Lung (tissue), 13 donors: ENCODE results near the gene LSM10. TPM values are rescaled to one million over a fixed set of nuclear protein-coding genes. Genes with fewer than 3 reads are reported as not detected.

ENCODE experiments used
- ATAC-seq: fragments of 200-7000 bp; cut with Tn5 transposase; one replicate; pipeline ENCODE4 v1.9.1; 2020; ENCODE audit warnings: moderate number of reproducible peaks; ENCODE audit not compliant: insufficient read depth, low FRiP score
- DNase-seq, 3 donors: peaks; one replicate each; pipeline ENCODE4 v3.0.0-alpha.2; 2013 to 2017
- H3K27ac ChIP-seq, 2 donors: one replicate each; pipeline ENCODE4 v1.5.1; 2013; ENCODE audit warnings: mild to moderate bottlenecking in 2 of 2, moderate library complexity in 2 of 2, control low read depth in 1 of 2, inconsistent platforms in 1 of 2, low read depth in 1 of 2, low read length in 1 of 2
- H3K27me3 ChIP-seq, 3 donors: one replicate each; pipeline ENCODE4 v1.5.1; 2013; ENCODE audit warnings: low read length in 2 of 3; ENCODE audit not compliant: control insufficient read depth in 3 of 3, insufficient read depth in 3 of 3
- H3K36me3 ChIP-seq, 4 donors: one replicate each; pipeline ENCODE4 v1.5.1; 2013; ENCODE audit warnings: low read length in 4 of 4, mild to moderate bottlenecking in 1 of 4, moderate library complexity in 1 of 4; ENCODE audit not compliant: control insufficient read depth in 4 of 4, insufficient read depth in 4 of 4
- H3K4me1 ChIP-seq, 5 donors: one replicate each; pipeline ENCODE4 v1.5.1; 2013; ENCODE audit warnings: low read length in 5 of 5, mild to moderate bottlenecking in 2 of 5, moderate library complexity in 1 of 5; ENCODE audit not compliant: control insufficient read depth in 5 of 5, insufficient read depth in 5 of 5
- H3K4me3 ChIP-seq: one replicate; pipeline ENCODE4 v1.5.1; 2013; ENCODE audit warnings: mild to moderate bottlenecking, control low read depth, moderate library complexity
- H3K9ac ChIP-seq, 2 donors: one replicate each; pipeline ENCODE4 v1.5.1; 2013; ENCODE audit warnings: low read length in 2 of 2, control low read depth in 1 of 2; ENCODE audit not compliant: insufficient read depth in 1 of 2
- H3K9me3 ChIP-seq, 4 donors: one replicate each; pipeline ENCODE4 v1.5.1; 2013; ENCODE audit warnings: low read length in 3 of 4, mild to moderate bottlenecking in 1 of 4, moderate library complexity in 1 of 4; ENCODE audit not compliant: control insufficient read depth in 4 of 4, insufficient read depth in 3 of 4
- CTCF ChIP-seq: IDR thresholded peaks from 2 replicates; pipeline ENCODE4 v1.5.1; 2012; ENCODE audit warnings: mild to moderate bottlenecking; ENCODE audit errors: control extremely low read depth, extremely low read depth
- WGBS, 2 donors: extraction: QIAGEN DNeasy Blood & Tissue Kit; methylation state at CpG; one replicate each; pipeline ENCODE4 v1.1.7; 2013; 5-methylcytosine and 5-hydroxymethylcytosine counted together
- polyA plus RNA-seq, 2 donors: library from polyadenylated mRNA; stranded (reverse); fragments of 200-250 nt; gene quantifications; one replicate each; pipeline ENCODE4 v1.2.1, GENCODE V29; 2013
- small RNA-seq: library from RNA; depleted of rRNA; stranded (forward); fragments of <200 nt; gene quantifications from one replicate; pipeline ENCODE3, GENCODE V24; 2014; ENCODE audit warnings: low replicate concordance
- total RNA-seq, 2 donors: library from RNA; depleted of rRNA in 1 of 2; stranded (reverse); fragments of >200 nt in 1 of 2; gene quantifications; one replicate each; pipeline ENCODE4 v1.2.1, GENCODE V29; 2014 to 2021
- donor health status: control.
- donor health status: control.
- donor health status: Bipolar disorder and iron deficiency.
- donor health status: healthy.
- donor health status: DM: yes; HTN: yes; CAD: no.

The LSM10 gene
- total and polyA plus RNA-seq, 4 donors = 10.7 to 70.6 (median 44.8) TPM

GRCh38 chr1:36345353-36345752, 52.4 kb downstream of the LSM10 start:
- TF ChIP-seq CTCF = no peak
- H3K27me3 ChIP-seq = no peaks in the 10 kb centered on the region
- H3K4me3 ChIP-seq = no peak overlapping the region
- no peak overlapping the region for H3K27ac ChIP-seq
- no peak overlapping the region for H3K9ac ChIP-seq
- no peaks in the 10 kb centered on the region for H3K9me3 ChIP-seq
- peaks cover 0 to 6% (median 3%) of the 10 kb centered on the region in 5 donors for H3K4me1 ChIP-seq
- WGBS, 2 donors = 93 to 95% methylated on average over 7 of the region's 7 CpGs
- DNase-seq (no peak), ATAC-seq (no peak)
- peaks cover 8 to 71% (median 18%) of the 10 kb centered on the region in 4 donors for H3K36me3 ChIP-seq

GRCh38 chr1:36344395-36344680, 53.4 kb downstream of the LSM10 start:
- H3K9me3 ChIP-seq = no peaks in the 10 kb centered on the region
- H3K36me3 ChIP-seq = peaks cover 8 to 68% (median 18%) of the 10 kb centered on the region in 4 donors
- no peak overlapping the region for H3K4me3 ChIP-seq
- H3K4me1 ChIP-seq = no peaks in the 10 kb centered on the region
- H3K27ac ChIP-seq = no peak overlapping the region
- WGBS, 2 donors = 93 to 95% methylated on average over 8 of the region's 8 CpGs
- H3K9ac ChIP-seq = no peak overlapping the region
- TF ChIP-seq CTCF = no peak
- no peak for ATAC-seq
- H3K27me3 ChIP-seq = no peaks in the 10 kb centered on the region
- DNase-seq = no peak

- WGBS, 2 donors = 92% methylated on average over 23 to 24 of the region's 24 CpGs
- ATAC-seq (no peak), DNase-seq (no peak)
- H3K36me3 ChIP-seq = peaks cover 8 to 68% (median 17%) of the 10 kb centered on the region in 4 donors
- no peak overlapping the region for H3K9ac ChIP-seq
- H3K9me3 ChIP-seq = no peaks in the 10 kb centered on the region
- no peaks in the 10 kb centered on the region for H3K4me1 ChIP-seq
- TF ChIP-seq CTCF = no peak
- no peak overlapping the region for H3K4me3 ChIP-seq
- H3K27ac ChIP-seq = no peak overlapping the region
- H3K27me3 ChIP-seq = no peaks in the 10 kb centered on the region
Measured at GRCh38 chr1:36343651-36344394, 53.9 kb downstream of the LSM10 start.

Small RNA genes lying within 50 kb of the gene (small RNA-seq; reads per million reads assigned to genes)
- gene RNU4-27P (not detected), gene SNORA63C (4.7 reads per million, percentile 94 among the genes with 10 or more reads in this experiment)

Other genes starting within 250 kb of the LSM10 start
- 10 to 100 TPM; 37.3 to 61.8 TPM for gene TRAPPC3, start 248.4 kb downstream of the LSM10 start, total RNA-seq
- gene TRAPPC3, start 248.4 kb downstream of the LSM10 start, polyA plus RNA-seq = 10 to 100 TPM; 60.8 to 83.9 TPM
- gene MAP7D1, start 241.7 kb downstream of the LSM10 start, total RNA-seq = 100 to 1,000 TPM in 1 of 2 donors, 10 to 100 TPM in 1; 47.3 to 140 TPM
- 100 to 1,000 TPM in 1 of 2 donors, 10 to 100 TPM in 1; 53.9 to 103 TPM for gene MAP7D1, start 241.7 kb downstream of the LSM10 start, polyA plus RNA-seq
- 10 to 100 TPM; 92.8 to 92.9 TPM for gene THRAP3, start 173.5 kb downstream of the LSM10 start, total RNA-seq
- 10 to 100 TPM; 25.1 to 41.7 TPM for gene THRAP3, start 173.5 kb downstream of the LSM10 start, polyA plus RNA-seq
- 10 to 100 TPM; 13.5 to 16.6 TPM for gene SH3D21, start 91.5 kb downstream of the LSM10 start, total RNA-seq
- 1 to 10 TPM; 9.0 to 9.9 TPM for gene SH3D21, start 91.5 kb downstream of the LSM10 start, polyA plus RNA-seq
- gene EVA1B, start 74.3 kb downstream of the LSM10 start, total RNA-seq = 10 to 100 TPM; 31.2 to 33.5 TPM
- 10 to 100 TPM; 33.9 to 59.5 TPM for gene EVA1B, start 74.3 kb downstream of the LSM10 start, polyA plus RNA-seq
- 10 to 100 TPM; 25.4 to 82.9 TPM for gene STK40, start 12.0 kb downstream of the LSM10 start, total RNA-seq
- 10 to 100 TPM; 26.0 to 71.3 TPM for gene STK40, start 12.0 kb downstream of the LSM10 start, polyA plus RNA-seq
- 10 to 100 TPM; 28.6 to 31.4 TPM for gene OSCP1, start 52.5 kb upstream of the LSM10 start, total RNA-seq
- 10 to 100 TPM; 16.9 to 17.8 TPM for gene OSCP1, start 52.5 kb upstream of the LSM10 start, polyA plus RNA-seq
- gene MRPS15, start 66.5 kb upstream of the LSM10 start, total RNA-seq = 10 to 100 TPM; 30.7 to 76.6 TPM
- gene MRPS15, start 66.5 kb upstream of the LSM10 start, polyA plus RNA-seq = 100 to 1,000 TPM; 112 to 248 TPM
- gene CSF3R, start 85.0 kb upstream of the LSM10 start, total RNA-seq = 100 to 1,000 TPM; 129 to 234 TPM
- gene CSF3R, start 85.0 kb upstream of the LSM10 start, polyA plus RNA-seq = 100 to 1,000 TPM; 180 to 705 TPM